KOPT-K1 (cell line): ENCODE measurements around the gene CRHR2.

Source experiments
- H3K27ac ChIP-seq: fragments of 200-600 bp; sonication (generic); 2 replicates; pipeline ENCODE4 v1.5.1; 2016; ENCODE audit warnings: antibody characterized with exemption, mild to moderate bottlenecking, low read depth, low read length; ENCODE audit not compliant: poor library complexity, severe bottlenecking
- H3K36me3 ChIP-seq: fragments of 200-600 bp; sonication (generic); 2 replicates; pipeline ENCODE4 v1.5.1; 2017; ENCODE audit warnings: antibody characterized with exemption, mild to moderate bottlenecking, low read length, moderate library complexity; ENCODE audit not compliant: insufficient read depth
- H3K9me3 ChIP-seq: fragments of 200-600 bp; sonication (generic); 2 replicates; pipeline ENCODE4 v1.5.1; 2017; ENCODE audit warnings: antibody characterized with exemption, low read length, mild to moderate bottlenecking; ENCODE audit not compliant: insufficient read depth, poor library complexity, severe bottlenecking

CRHR2 gene

DNA sequence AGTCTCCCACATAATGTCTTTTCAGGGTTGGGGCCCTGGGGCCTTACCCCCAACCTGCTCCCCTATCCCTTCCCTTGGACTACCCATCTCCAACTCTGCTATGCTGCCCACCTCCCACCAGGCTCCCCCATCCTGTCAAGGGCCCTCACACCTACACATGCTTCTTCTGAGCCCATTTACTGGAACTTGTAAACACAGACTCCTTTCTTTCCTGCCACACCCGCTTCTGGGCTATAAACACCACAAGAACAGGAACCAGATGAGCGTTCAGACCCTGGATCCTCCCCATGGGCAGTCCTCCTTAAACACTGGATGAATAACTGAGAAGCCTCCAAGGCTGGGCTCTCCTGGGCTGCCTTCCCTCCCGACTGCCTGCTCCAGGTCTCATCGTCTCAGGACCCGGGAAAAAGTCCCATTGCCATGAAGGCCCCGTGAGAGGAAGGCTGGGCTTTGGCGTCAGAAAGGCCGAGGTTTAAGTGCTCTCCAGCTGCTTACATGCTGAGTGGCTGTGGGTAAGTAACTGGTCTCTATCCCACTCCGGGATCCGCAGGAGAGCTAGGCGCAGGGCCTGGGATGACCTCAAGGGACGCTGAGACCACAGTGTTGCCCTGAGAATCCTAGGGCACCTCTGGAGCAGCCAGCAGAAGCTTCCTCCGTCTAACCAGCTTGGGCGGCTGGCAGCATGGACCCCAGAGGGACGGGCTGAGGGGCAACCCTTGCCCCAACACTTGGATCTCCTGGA lies 15.6 kb upstream of the CRHR2 start:
- Histone ChIP-seq H3K36me3 (no peaks in the 10 kb centered on the region), H3K27ac (no peak overlapping the region)

DNA sequence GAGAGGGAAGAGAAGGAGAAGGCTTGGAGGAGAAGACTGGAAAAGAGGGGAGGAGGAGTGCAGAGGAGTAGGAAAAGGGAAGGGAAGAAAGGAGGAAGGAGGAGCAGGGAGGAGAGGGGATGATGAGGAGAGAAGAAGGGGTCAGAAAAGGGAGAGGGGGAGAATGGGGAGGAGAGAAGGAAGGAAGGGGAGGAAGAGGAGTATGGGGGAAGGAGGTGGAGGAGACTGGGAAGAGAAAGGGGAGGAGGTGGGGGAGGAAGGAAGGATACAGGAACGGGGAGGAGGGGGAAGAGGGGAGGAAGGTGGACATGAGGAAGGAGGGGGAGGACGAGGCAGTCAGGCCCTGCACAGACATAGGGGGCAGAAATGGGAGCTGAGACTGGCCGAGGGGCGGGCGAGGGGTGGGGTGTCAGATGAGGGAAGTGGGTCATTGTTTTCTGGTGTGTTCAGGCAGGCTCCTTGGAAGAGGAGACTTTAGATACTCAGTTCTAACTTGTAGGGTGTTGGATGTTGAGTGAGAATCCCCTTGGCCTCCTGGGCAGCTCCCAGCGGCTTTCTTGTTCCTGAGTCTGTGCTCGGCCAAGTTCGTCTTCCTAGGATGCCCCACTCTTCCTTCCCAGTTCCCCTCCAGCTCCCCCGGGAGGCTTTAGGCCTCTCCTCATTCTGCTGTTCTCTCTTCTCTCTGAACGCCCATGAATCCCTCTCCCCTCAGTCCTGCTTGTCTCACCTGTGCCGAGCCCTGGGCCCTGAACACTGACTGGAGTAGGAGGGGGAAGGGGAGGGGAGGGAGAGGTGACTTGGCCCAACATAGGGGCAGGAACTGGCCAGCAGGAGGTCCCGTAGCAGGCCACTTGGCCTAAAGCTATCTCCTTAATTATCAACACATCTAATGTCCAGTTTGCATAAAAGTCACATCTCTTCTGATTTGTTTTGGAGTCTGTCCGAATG lies 12.8 kb upstream of the CRHR2 start:
- Histone ChIP-seq H3K36me3 (no peaks in the 10 kb centered on the region), H3K27ac (no peak overlapping the region), H3K9me3 (no peaks in the 10 kb centered on the region)

More for the DNA sequence above, 15.6 kb upstream of the CRHR2 start:
- H3K9me3 ChIP-seq: no peaks in the 10 kb centered on the region

DNA sequence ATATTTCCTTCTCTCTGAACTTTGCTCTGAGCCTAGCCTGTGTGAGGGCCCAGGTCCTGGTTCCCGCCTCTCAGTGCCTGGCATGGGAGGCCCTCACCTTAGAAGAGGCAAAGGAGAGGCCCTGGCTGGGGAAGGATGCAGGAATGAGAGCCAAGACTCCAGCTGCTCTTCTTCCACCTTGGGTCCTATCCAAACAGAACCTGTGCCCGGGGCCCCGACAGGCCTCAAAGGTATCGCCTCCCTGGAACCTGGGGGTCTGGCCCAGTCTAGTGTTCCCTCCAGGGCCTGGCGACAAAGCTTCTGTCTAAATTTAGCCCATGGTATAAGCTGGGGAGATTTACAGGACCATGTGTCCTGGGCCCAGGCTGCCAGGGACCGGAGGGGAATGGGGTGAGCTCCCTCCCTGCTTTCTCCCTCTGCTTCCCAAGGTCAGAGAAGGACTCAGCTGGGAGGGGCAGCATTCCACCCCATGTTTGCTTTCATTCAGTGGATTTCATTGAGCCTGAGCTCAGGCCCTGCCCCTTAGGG lies 12.0 kb upstream of the CRHR2 start:
- no peak overlapping the region for H3K27ac ChIP-seq
- H3K9me3 ChIP-seq: no peaks in the 10 kb centered on the region
- no peaks in the 10 kb centered on the region for H3K36me3 ChIP-seq

DNA sequence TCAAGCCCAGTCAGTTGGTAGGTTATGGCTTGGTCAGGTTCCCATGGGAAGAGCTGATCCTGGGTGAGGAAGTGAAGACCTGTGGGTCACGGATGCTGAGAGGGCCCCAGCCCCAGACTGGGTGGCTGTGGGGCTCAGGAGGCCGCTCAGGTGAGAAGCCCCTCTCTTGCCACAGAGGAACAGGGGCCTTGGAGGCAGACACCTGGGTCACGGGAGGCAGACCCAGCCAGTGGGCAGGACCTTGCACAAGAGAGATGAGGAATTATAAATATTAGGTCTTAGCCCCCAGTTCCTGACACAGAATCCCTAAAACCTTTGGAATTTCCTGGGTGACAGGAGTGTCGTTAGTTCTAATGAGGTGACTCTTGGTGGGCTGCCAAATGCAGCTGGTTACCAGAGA lies 10.6 kb upstream of the CRHR2 start:
- Histone ChIP-seq H3K9me3 (no peaks in the 10 kb centered on the region), H3K27ac (no peak overlapping the region), H3K36me3 (no peaks in the 10 kb centered on the region)

DNA sequence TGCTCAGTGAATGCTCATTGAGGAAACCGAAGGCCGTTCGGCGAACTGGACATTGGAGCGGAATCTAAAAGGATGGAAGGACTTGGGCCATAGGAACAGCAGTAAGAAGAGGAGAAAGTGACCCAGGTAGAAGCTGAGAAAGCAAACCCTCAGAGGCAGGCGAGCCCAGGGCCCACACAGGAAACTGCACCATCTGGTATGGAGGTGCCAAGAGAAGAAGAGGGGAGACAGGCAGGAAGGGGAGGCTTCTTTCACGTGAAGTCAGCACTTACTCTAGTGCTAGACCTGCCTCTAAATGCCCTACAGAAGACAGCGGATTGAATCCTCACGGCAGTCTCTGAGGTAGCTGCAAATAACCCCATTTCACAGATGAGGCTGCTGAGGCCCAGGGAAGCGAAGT lies 10.2 kb upstream of the CRHR2 start:
- Histone ChIP-seq H3K27ac (no peak overlapping the region), H3K9me3 (no peaks in the 10 kb centered on the region), H3K36me3 (no peaks in the 10 kb centered on the region)

DNA sequence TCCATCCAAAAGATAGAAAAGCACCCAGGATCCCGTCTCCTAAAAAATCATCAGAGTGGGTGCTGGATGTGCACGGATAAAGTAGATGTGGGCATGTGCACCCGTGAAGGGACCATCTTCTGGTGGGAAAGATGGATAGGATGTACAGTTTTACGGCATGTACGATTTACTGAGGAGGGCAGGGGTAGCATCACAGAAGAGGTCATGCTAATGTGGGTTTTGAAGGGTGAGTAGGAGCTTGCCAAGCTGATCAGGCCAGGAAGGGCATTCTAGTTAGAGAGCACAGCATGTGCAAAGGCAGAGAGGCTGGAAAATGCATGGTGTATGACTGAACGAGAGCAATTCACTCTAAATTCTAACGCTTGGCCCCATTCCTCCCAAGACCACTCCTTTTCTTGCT lies 7.8 kb upstream of the CRHR2 start:
- Histone ChIP-seq H3K27ac (no peak overlapping the region), H3K36me3 (no peaks in the 10 kb centered on the region), H3K9me3 (no peaks in the 10 kb centered on the region)

DNA sequence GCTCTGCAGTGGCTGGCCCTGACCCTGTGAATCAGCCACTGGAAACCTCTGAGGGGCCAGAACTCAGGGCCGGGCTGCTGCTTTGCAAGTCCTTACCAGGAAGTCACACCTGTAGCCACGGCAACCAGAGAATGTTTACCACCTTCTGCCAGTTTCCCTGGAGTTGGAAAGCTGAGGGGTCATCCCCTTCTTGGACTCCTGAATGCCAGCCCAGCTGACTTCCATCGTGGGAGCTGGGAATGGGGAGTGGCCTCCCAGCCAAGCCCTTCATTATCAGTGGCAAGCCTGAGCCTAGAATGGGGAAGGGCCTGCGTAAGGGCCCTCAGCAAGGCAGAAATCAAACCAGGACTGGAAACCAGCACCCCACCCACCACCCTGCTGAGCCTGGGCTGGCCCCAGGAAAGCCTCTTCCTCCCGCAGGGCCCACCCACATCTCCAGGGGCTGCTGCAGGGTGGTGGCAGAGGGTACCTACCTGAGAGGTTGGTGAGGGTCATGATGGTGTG lies 6.5 kb upstream of the CRHR2 start:
- Histone ChIP-seq H3K36me3 (no peaks in the 10 kb centered on the region), H3K9me3 (no peaks in the 10 kb centered on the region), H3K27ac (no peak overlapping the region)

DNA sequence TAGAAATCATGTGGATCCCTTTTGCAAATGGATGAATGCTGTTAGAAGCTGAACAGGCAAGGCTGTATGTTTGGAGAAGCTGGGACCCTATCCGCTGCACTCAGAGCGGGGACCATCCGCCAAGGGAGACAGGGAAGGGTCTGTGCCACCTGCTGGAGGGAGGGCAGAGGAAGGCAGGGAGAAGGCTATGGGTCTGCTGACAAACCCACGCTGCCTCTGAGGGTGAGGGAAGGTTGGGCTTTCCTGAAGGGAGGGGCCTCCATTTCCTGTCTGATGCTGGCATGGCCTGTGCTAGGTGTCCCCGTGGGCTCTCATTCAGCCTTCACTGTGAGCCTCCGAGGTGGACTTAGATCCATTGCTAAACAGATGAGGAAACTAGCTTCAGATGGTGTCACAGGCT lies 5.3 kb upstream of the CRHR2 start:
- H3K36me3 ChIP-seq: no peaks in the 10 kb centered on the region
- H3K9me3 ChIP-seq: no peaks in the 10 kb centered on the region
- no peak overlapping the region for H3K27ac ChIP-seq

DNA sequence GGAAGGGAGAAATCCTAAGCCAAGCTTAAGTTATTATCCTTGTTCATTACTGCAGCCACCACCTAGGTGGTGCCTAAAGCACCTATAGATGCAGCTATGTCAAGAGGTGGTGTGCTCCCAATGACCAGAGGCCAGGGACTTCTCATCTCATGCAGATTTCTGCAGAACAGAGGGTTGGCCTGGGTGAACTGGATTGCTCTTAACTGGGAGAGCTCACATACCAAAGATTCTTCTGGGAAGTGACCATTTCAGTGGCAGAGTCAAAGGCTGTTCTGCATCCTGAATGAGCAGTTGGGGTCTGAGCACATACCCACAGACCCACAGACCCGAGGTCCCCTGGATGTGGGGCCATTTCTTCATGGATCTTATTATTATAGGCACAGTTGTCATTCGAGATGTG lies 2.1 kb upstream of the CRHR2 start:
- H3K36me3 ChIP-seq: no peaks in the 10 kb centered on the region

DNA sequence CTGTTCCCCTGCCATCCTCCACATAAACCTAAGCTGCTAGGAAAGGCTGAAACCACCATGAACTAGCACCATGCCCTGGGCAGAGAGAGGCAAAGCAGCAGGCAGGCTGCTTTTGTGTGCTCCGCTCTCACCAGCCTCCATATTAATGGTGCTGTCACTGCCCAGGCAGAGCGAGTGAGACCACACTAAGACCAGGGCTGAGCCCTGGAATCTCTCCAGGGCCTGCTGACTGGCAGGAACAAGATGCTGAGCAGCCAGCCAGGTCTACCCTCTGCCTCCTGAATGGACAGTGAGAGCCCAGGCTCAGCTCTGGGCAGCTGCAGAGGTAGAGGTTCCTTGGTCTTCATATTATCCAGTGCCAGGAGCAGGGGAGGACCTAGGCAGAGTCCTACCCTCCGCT lies 1.6 kb upstream of the CRHR2 start:
- Histone ChIP-seq H3K27ac (no peak overlapping the region), H3K9me3 (no peaks in the 10 kb centered on the region), H3K36me3 (no peaks in the 10 kb centered on the region)

More for the DNA sequence above, 2.1 kb upstream of the CRHR2 start:
- Histone ChIP-seq H3K9me3 (no peaks in the 10 kb centered on the region), H3K27ac (no peak overlapping the region)

DNA sequence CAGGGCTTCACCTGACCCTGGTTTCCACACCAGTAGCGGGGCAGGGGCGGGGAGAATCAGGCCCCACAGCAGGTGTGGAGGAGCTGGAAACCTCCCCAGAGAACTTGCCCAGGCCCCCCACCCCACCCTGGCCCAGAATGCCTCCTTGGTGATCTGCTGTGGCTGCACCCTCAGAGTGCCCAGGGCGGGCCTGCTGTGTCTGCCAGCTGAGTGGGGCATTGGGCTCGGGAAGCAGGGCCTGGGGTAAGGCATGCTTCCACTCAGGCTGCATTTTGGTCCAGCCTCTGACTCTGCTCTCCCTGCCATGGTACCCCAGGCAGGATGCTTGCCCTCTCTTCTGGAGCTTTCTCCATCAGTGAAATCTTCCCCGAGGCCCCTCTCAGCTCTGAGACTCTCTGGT lies 1.1 kb upstream of the CRHR2 start:
- Histone ChIP-seq H3K27ac (no peak overlapping the region), H3K36me3 (no peaks in the 10 kb centered on the region), H3K9me3 (no peaks in the 10 kb centered on the region)

DNA sequence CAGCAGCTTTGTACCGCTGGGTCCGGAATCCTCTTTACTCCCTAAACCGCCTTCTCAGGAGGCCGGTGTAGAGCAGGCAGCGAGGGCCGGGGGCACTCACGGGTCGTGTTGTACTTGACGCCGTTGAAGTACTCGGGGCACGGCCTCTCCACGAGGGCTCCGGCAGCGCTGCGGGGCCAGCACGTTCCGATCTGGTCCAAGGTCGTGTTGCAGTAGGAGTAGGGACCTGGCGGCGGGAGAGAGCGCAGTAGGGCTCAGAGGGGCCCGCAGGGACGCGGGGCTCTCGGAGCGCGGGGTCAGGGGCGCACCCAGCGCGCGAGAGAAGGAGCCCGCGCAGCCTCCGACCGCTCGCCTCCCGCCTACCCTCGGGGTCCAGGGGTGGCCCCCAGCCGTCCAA lies 443 bp downstream of the CRHR2 start:
- Histone ChIP-seq H3K9me3 (no peaks in the 10 kb centered on the region), H3K27ac (no peak overlapping the region), H3K36me3 (no peaks in the 10 kb centered on the region)

DNA sequence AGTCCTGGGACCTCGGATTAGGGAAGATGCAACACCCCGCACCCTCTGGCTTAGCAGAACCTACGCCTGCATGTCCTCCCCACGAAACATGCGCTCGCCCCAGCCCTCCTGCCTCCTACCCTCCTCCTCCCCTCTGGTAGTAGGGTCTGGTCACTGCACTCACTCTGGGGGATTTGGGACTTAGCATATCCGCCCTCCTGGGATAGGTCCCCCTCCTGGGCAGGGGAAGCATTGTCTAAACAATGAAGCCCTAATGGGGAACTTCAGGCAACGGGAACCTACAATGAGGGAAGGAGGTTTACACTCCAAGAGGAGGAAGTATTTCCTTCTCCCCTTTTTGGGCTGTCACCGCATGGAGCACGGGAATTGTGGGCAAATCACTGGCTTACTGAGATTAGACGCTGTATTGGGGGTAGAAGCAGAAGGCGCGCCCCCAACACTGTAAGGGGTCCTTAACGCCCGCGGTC lies 892 bp downstream of the CRHR2 start:
- H3K9me3 ChIP-seq: no peaks in the 10 kb centered on the region
- H3K36me3 ChIP-seq: no peaks in the 10 kb centered on the region
- H3K27ac ChIP-seq: no peak overlapping the region

DNA sequence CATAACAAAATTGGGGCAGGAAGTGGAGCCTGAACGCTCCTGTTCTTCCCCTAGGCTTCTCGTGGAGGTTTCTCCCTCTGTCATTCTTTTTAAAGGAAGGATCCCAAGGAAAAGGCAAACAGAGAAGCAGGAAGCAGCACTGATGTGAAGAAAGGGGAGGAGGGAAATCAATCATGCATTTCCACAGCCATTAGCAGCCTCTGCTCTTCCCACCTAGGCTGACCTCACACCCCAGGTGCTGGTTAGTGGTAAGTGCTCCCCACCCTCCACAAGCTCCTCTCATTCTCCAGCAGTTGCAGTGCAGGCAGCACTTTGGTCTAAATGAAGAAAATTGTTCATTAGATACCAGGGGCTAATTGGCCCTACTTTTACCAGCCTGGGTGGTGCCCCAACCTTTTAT lies 2.6 kb downstream of the CRHR2 start:
- H3K27ac ChIP-seq: no peak overlapping the region

DNA sequence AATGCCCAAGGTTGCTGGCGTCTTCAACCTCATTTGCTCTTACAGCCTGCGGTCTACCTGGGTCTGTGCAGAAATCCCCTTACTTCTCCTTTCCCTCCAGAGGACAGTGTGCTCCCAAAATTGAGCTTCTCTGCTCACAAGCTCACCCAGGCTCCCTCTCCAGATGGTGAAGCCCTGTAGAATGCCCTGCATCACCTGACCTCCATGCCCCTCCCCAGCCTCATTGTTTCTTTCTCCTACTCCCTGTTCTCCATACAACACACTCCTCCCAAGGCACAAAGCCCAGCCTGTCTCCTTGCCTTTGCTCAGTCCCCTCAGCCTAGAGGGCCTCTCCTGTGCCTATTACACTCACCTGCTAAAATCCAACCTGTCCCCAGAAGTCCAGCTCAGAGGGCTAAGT lies 3.5 kb downstream of the CRHR2 start:
- H3K36me3 ChIP-seq: no peaks in the 10 kb centered on the region
- no peak overlapping the region for H3K27ac ChIP-seq
- H3K9me3 ChIP-seq: no peaks in the 10 kb centered on the region

More for the DNA sequence above, 2.6 kb downstream of the CRHR2 start:
- H3K9me3 ChIP-seq: no peaks in the 10 kb centered on the region
- H3K36me3 ChIP-seq: no peaks in the 10 kb centered on the region
